K562 (cell line): ENCODE results near the gene PIANP. TPM values are rescaled to one million over a fixed set of nuclear protein-coding genes. Genes with fewer than 3 reads are reported as not detected.

Source experiments
- ARHGAP35 ChIP-seq: fragments of 450-650 bp; IDR thresholded peaks from 2 replicates; pipeline ENCODE4 v1.6.1; 2018; ENCODE audit not compliant: partially characterized antibody
- ARNT ChIP-seq, 2 experiments: fragments of 450-650 bp; IDR thresholded peaks; 2 replicates each; pipeline ENCODE4 v1.6.1; 2016; ENCODE audit warnings: mild to moderate bottlenecking in 1 of 2
- BCL6 ChIP-seq: fragments of 250-450 bp; sonication (Bioruptor Pico); IDR thresholded peaks from 2 replicates; pipeline ENCODE4 v1.4.0; 2020
- CBX8 ChIP-seq: fragments of 200-600 bp; sonication (generic); IDR thresholded peaks from 2 replicates; pipeline ENCODE4 v1.6.1; 2012; ENCODE audit warnings: borderline replicate concordance, mixed run types, low read depth, mild to moderate bottlenecking, moderate library complexity, mixed read lengths, low read length, control low read depth, inconsistent platforms; ENCODE audit not compliant: poor library complexity, severe bottlenecking; ENCODE audit errors: extremely low read depth
- ESRRA ChIP-seq: fragments of 450-650 bp; IDR thresholded peaks from 2 replicates; pipeline ENCODE4 v1.6.1; 2014; ENCODE audit warnings: low read depth, mild to moderate bottlenecking, moderate library complexity, borderline replicate concordance
- GABPA ChIP-seq: fragments of 200-800 bp; sonication (Bioruptor generic); conservative IDR thresholded peaks from 2 replicates; pipeline ENCODE4 v1.6.1; 2016; ENCODE audit warnings: low read depth, missing genetic modification characterization, missing compliant biosample characterization
- ILF3 ChIP-seq: fragments of 450-650 bp; IDR thresholded peaks from 2 replicates; pipeline ENCODE4 v1.6.1; 2018; ENCODE audit warnings: antibody characterized with exemption, mild to moderate bottlenecking, moderate library complexity, borderline replicate concordance
- MIER1 ChIP-seq: fragments of 450-650 bp; IDR thresholded peaks from 2 replicates; pipeline ENCODE4 v1.6.1; 2016; ENCODE audit warnings: antibody characterized with exemption, mild to moderate bottlenecking, low read depth
- NFE2L1 ChIP-seq: fragments of 450-650 bp; IDR thresholded peaks from 2 replicates; pipeline ENCODE4 v1.6.1; 2016; ENCODE audit warnings: missing genetic modification characterization, low read depth, mild to moderate bottlenecking, missing compliant biosample characterization, moderate library complexity, borderline replicate concordance
- NR2C2 ChIP-seq, 2 experiments: fragments of 200-800 bp in 1 of 2; sonication (Bioruptor generic) in 1 of 2; sonication (generic) in 1 of 2; formaldehyde crosslinking in 1 of 2; IDR thresholded peaks; 2 replicates each; pipeline versions ENCODE4 v1.6.1 to v1.8.0; 2016 to 2022; ENCODE audit warnings: mild to moderate bottlenecking in 1 of 2, missing compliant biosample characterization in 1 of 2, missing genetic modification characterization in 1 of 2, missing genetic modification reagents in 1 of 2
- PCBP2 ChIP-seq: fragments of 200-400 bp; formaldehyde crosslinking; IDR thresholded peaks from 2 replicates; pipeline ENCODE4 v1.6.1; 2018; ENCODE audit warnings: low read length, low read depth, mild to moderate bottlenecking, moderate library complexity; ENCODE audit not compliant: poor library complexity, severe bottlenecking
- POLR2AphosphoS2 ChIP-seq: IDR thresholded peaks from 2 replicates; pipeline ENCODE4 v1.6.1; 2012; ENCODE audit warnings: low read length, improper control_type of control experiment
- SNRNP70 ChIP-seq: fragments of 200-400 bp; formaldehyde crosslinking; optimal IDR thresholded peaks from 2 replicates; pipeline ENCODE3; 2017; ENCODE audit warnings: low read depth, low read length
- SOX6 ChIP-seq: fragments of 450-650 bp; IDR thresholded peaks from 2 replicates; pipeline ENCODE4 v1.6.1; 2014; ENCODE audit warnings: mild to moderate bottlenecking
- SP1 ChIP-seq: sonication (generic); formaldehyde crosslinking; IDR thresholded peaks from 2 replicates; pipeline ENCODE4 v1.8.1; 2022; ENCODE audit warnings: mild to moderate bottlenecking, missing genetic modification reagents
- SRSF3 ChIP-seq: fragments of 200-400 bp; formaldehyde crosslinking; IDR thresholded peaks from 2 replicates; pipeline ENCODE4 v1.6.1; 2016; ENCODE audit warnings: mild to moderate bottlenecking, low read length, moderate library complexity; ENCODE audit not compliant: insufficient read depth
- ZNF589 ChIP-seq: fragments of 200-800 bp; sonication (Bioruptor generic); IDR thresholded peaks from 2 replicates; pipeline ENCODE4 v1.6.1; 2016; ENCODE audit warnings: low read depth, missing genetic modification characterization, missing compliant biosample characterization
- polyA plus RNA-seq, 8 experiments: library from polyadenylated mRNA; depleted of rRNA in 4 of 8; stranded (reverse) in 5 of 8; unstranded in 3 of 8; fragments of >200 nt; fragmentation: Nextera tagmentation in 2 of 8; fragmentation: Illumina TruSeq in 1 of 8; extraction: Ambion mirVana in 2 of 8; extraction: Trizol in 1 of 8; gene quantifications; 2 replicates each; pipeline versions ENCODE4 v1.2.1 to v1.2.3, GENCODE V29; 2011 to 2014; ENCODE audit warnings: inconsistent platforms in 1 of 8, missing spikeins in 1 of 8
- total RNA-seq, 7 experiments: library from RNA; depleted of rRNA in 6 of 7; stranded (reverse); fragments of >200 nt in 6 of 7; fragmentation: Illumina TruSeq in 2 of 7; extraction: Trizol in 2 of 7; gene quantifications; 2 replicates each; pipeline versions ENCODE4 v1.2.1 to v1.2.3, GENCODE V29; 2011 to 2021; ENCODE audit warnings: low replicate concordance in 1 of 7
- TF ChIP-seq, protein P1 (sequence below): fragments of 450-650 bp; IDR thresholded peaks from 2 replicates; pipeline ENCODE4 v1.6.1; 2017; ENCODE audit warnings: antibody characterized with exemption
- TF ChIP-seq, protein P2 (sequence below): fragments of 250-450 bp; sonication (Bioruptor Pico); IDR thresholded peaks from 2 replicates; pipeline ENCODE4 v1.4.0; 2020; ENCODE audit warnings: mild to moderate bottlenecking, moderate library complexity
- TF ChIP-seq, protein P3 (sequence below): fragments of 450-650 bp; formaldehyde crosslinking; IDR thresholded peaks from 2 replicates; pipeline ENCODE4 v1.4.0; 2022; ENCODE audit warnings: missing genetic modification characterization
- TF ChIP-seq, protein P4 (sequence below): sonication (generic); formaldehyde crosslinking; IDR thresholded peaks from 2 replicates; pipeline ENCODE4 v1.8.0; 2022; ENCODE audit warnings: mild to moderate bottlenecking, missing genetic modification reagents

The PIANP gene
- total and polyA plus RNA-seq, 9 of the 15 experiments (the other 6 are each of a cell fraction or from before 2014, with no cell fraction given) = 0.07 TPM; not detected in 8

DNA sequence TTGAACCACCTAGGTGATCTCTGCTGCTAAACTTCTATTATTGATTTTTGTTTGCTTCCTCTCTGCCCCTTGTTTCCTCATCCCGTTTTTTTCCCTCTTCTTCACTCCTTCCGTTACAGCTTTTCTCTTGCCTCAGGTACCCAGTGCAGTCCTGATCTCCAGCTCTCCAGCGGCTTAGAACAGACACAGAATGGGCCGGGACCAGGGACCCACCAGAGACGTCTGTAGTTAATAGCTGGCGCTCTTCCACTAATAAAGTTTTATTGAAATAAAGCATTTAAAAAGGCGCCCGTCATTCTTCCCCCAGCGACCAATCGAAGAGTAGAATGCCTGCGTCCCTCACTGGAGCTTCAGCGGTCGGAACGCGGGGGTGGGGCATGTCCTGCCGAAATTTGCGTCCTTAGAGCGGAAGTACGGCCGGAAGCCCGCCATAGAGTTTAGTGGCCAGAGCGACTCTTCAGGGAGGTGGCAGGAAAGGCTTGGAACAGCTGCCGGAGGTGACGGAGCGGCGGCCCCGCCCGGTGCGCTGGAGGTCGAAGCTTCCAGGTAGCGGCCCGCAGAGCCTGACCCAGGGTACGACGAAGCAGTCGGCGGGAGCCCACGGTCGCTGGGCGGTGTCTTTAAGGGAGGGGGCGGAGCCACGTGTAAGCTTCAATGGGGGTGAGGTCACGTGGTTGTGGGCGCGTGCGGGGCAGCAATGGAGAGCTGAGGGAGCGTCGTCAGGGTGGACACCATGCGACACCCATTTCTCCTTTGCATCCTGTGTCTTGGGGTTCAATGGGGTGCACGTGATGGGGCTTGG, 23.2 kb upstream of the PIANP start, which contains the start of gene COPS7A (continued):
- TF ChIP-seq PCBP2 (no peak), POLR2AphosphoS2 (no peak), SRSF3 (no peak), ZNF589 (no peak), NFE2L1 (tag) (no peak), ILF3 (no peak), CBX8 (no peak), ARNT (IDR thresholded peaks at IDR 0.05) (peak; percentile 43 to 52; a peak in 2 of 4 replicates), SNRNP70 (no peak), ESRRA (peak; percentile 87), ARHGAP35 (no peak), NR2C2 (CRISPR knock-in tag; IDR thresholded peaks at IDR 0.05) (peak; percentile 44; the same call in 1 of the 2 replicates), NR2C2 (tag; IDR thresholded peaks at IDR 0.05) (peak; percentile 91), MIER1 (no peak), SP1 (peak; percentile 93), GABPA (tag) (peak; percentile 97), SOX6 (0 out of 2 replicates have a peak, but pooled peaks have one; percentile 64), BCL6 (no peak)
- TF ChIP-seq, protein P1, sequence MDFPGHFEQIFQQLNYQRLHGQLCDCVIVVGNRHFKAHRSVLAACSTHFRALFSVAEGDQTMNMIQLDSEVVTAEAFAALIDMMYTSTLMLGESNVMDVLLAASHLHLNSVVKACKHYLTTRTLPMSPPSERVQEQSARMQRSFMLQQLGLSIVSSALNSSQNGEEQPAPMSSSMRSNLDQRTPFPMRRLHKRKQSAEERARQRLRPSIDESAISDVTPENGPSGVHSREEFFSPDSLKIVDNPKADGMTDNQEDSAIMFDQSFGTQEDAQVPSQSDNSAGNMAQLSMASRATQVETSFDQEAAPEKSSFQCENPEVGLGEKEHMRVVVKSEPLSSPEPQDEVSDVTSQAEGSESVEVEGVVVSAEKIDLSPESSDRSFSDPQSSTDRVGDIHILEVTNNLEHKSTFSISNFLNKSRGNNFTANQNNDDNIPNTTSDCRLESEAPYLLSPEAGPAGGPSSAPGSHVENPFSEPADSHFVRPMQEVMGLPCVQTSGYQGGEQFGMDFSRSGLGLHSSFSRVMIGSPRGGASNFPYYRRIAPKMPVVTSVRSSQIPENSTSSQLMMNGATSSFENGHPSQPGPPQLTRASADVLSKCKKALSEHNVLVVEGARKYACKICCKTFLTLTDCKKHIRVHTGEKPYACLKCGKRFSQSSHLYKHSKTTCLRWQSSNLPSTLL = no peak; the same call in 1 of the 2 replicates
- TF ChIP-seq, protein P2, sequence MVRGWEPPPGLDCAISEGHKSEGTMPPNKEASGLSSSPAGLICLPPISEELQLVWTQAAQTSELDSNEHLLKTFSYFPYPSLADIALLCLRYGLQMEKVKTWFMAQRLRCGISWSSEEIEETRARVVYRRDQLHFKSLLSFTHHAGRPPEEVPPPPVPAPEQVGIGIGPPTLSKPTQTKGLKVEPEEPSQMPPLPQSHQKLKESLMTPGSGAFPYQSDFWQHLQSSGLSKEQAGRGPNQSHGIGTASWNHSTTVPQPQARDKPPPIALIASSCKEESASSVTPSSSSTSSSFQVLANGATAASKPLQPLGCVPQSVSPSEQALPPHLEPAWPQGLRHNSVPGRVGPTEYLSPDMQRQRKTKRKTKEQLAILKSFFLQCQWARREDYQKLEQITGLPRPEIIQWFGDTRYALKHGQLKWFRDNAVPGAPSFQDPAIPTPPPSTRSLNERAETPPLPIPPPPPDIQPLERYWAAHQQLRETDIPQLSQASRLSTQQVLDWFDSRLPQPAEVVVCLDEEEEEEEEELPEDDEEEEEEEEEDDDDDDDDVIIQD (CRISPR knock-in tag) = no peak
- TF ChIP-seq, protein P3, sequence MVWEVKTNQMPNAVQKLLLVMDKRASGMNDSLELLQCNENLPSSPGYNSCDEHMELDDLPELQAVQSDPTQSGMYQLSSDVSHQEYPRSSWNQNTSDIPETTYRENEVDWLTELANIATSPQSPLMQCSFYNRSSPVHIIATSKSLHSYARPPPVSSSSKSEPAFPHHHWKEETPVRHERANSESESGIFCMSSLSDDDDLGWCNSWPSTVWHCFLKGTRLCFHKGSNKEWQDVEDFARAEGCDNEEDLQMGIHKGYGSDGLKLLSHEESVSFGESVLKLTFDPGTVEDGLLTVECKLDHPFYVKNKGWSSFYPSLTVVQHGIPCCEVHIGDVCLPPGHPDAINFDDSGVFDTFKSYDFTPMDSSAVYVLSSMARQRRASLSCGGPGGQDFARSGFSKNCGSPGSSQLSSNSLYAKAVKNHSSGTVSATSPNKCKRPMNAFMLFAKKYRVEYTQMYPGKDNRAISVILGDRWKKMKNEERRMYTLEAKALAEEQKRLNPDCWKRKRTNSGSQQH = no peak
- TF ChIP-seq, protein P4, sequence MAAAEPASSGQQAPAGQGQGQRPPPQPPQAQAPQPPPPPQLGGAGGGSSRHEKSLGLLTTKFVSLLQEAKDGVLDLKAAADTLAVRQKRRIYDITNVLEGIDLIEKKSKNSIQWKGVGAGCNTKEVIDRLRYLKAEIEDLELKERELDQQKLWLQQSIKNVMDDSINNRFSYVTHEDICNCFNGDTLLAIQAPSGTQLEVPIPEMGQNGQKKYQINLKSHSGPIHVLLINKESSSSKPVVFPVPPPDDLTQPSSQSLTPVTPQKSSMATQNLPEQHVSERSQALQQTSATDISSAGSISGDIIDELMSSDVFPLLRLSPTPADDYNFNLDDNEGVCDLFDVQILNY (CRISPR knock-in tag) = 0 out of 2 replicates have a peak, but pooled peaks have one; percentile 59
